Mammary epithelial cell (primary cell): ENCODE measurements around the gene ITPRID1.

ENCODE experiments used
- CTCF ChIP-seq, 2 donors: IDR thresholded peaks in 1 of 2; conservative IDR thresholded peaks in 1 of 2; 2 replicates each; pipeline ENCODE4 v1.5.1; 2011 to 2012; ENCODE audit warnings: inconsistent platforms in 2 of 2, low read length in 2 of 2, mild to moderate bottlenecking in 2 of 2, control low read depth in 1 of 2, low read depth in 1 of 2; ENCODE audit not compliant: insufficient read depth in 1 of 2; ENCODE audit errors: extremely low read depth in 1 of 2
- EZH2 ChIP-seq: IDR thresholded peaks from 2 replicates; pipeline ENCODE4 v1.6.1; 2012; ENCODE audit warnings: low read length, inconsistent platforms, borderline replicate concordance

GRCh38 chr7:31494421-31494820 is 19.5 kb upstream of the ITPRID1 start:
- TF ChIP-seq EZH2 (no peak), CTCF (conservative IDR thresholded peaks at IDR 0.05 in 1 of 2, IDR thresholded peaks at IDR 0.05 in 1 of 2; ENCODE audit: extremely low read depth in 1 of 2, insufficient read depth in 1 of 2, low read depth in 1 of 2, low read length in 2 of 2) (no peak)
